Neural cell (in vitro differentiated cells): ENCODE measurements around the gene TRERF1.

ENCODE experiments used
- EP300 ChIP-seq: fragments of 450-650 bp; conservative IDR thresholded peaks from 2 replicates; pipeline ENCODE4 v1.6.1; 2014; ENCODE audit warnings: antibody characterized with exemption, mild to moderate bottlenecking, moderate library complexity; ENCODE audit not compliant: poor library complexity, severe bottlenecking
- EZH2 ChIP-seq: fragments of 200-600, 300-800 bp; shearing (Covaris generic), sonication (generic); IDR thresholded peaks from 2 replicates; pipeline ENCODE4 v1.6.1; 2014; ENCODE audit warnings: antibody characterized with exemption, low read length, borderline replicate concordance, mild to moderate bottlenecking; ENCODE audit not compliant: insufficient read depth, poor library complexity, severe bottlenecking
- MXI1 ChIP-seq: fragments of 450-650 bp; conservative IDR thresholded peaks from 2 replicates; pipeline ENCODE4 v1.6.1; 2014; ENCODE audit warnings: antibody characterized with exemption, mild to moderate bottlenecking; ENCODE audit not compliant: poor library complexity, severe bottlenecking
- POLR2AphosphoS5 ChIP-seq: IDR thresholded peaks from 2 replicates; pipeline ENCODE4 v1.6.1; 2012
- RAD21 ChIP-seq: fragments of 450-650 bp; conservative IDR thresholded peaks from 2 replicates; pipeline ENCODE4 v1.6.1; 2014; ENCODE audit warnings: antibody characterized with exemption, mild to moderate bottlenecking, moderate library complexity
- TAF1 ChIP-seq: IDR thresholded peaks from 2 replicates; pipeline ENCODE4 v1.6.1; 2012; ENCODE audit warnings: low read depth
- TF ChIP-seq, protein P1 (sequence below): fragments of 450-650 bp; IDR thresholded peaks from 2 replicates; pipeline ENCODE4 v1.5.1; 2014; ENCODE audit warnings: antibody characterized with exemption, mild to moderate bottlenecking, moderate library complexity; ENCODE audit not compliant: poor library complexity, severe bottlenecking
- TF ChIP-seq, protein P2 (sequence below): IDR thresholded peaks from 2 replicates; pipeline ENCODE4 v1.6.1; 2012; ENCODE audit warnings: borderline replicate concordance

DNA sequence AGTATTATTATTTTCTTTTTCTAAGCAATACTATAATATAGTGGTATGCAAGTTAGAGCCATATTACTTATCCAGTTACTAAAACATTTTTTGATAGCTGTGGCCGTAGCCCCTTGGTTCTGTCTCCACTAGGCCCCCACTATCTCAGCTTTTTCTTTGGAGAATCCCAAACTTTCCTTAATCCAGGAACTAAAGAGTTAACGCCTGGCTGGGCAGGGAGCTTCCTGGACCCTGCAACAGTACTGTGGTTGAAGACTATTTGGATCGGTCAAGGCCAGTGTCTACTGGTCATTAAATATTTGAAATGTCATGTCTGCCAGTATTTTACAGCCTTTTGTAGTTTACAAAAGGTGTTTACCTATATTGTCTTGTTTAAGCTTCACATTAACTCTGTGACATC lies 20.0 kb upstream of the TRERF1 start:
- TF ChIP-seq, protein P1, sequence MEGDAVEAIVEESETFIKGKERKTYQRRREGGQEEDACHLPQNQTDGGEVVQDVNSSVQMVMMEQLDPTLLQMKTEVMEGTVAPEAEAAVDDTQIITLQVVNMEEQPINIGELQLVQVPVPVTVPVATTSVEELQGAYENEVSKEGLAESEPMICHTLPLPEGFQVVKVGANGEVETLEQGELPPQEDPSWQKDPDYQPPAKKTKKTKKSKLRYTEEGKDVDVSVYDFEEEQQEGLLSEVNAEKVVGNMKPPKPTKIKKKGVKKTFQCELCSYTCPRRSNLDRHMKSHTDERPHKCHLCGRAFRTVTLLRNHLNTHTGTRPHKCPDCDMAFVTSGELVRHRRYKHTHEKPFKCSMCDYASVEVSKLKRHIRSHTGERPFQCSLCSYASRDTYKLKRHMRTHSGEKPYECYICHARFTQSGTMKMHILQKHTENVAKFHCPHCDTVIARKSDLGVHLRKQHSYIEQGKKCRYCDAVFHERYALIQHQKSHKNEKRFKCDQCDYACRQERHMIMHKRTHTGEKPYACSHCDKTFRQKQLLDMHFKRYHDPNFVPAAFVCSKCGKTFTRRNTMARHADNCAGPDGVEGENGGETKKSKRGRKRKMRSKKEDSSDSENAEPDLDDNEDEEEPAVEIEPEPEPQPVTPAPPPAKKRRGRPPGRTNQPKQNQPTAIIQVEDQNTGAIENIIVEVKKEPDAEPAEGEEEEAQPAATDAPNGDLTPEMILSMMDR: no peak
- TF ChIP-seq EP300 (no peak), EZH2 (no peak), TAF1 (no peak), RAD21 (no peak), MXI1 (no peak), POLR2AphosphoS5 (no peak)
- TF ChIP-seq, protein P2, sequence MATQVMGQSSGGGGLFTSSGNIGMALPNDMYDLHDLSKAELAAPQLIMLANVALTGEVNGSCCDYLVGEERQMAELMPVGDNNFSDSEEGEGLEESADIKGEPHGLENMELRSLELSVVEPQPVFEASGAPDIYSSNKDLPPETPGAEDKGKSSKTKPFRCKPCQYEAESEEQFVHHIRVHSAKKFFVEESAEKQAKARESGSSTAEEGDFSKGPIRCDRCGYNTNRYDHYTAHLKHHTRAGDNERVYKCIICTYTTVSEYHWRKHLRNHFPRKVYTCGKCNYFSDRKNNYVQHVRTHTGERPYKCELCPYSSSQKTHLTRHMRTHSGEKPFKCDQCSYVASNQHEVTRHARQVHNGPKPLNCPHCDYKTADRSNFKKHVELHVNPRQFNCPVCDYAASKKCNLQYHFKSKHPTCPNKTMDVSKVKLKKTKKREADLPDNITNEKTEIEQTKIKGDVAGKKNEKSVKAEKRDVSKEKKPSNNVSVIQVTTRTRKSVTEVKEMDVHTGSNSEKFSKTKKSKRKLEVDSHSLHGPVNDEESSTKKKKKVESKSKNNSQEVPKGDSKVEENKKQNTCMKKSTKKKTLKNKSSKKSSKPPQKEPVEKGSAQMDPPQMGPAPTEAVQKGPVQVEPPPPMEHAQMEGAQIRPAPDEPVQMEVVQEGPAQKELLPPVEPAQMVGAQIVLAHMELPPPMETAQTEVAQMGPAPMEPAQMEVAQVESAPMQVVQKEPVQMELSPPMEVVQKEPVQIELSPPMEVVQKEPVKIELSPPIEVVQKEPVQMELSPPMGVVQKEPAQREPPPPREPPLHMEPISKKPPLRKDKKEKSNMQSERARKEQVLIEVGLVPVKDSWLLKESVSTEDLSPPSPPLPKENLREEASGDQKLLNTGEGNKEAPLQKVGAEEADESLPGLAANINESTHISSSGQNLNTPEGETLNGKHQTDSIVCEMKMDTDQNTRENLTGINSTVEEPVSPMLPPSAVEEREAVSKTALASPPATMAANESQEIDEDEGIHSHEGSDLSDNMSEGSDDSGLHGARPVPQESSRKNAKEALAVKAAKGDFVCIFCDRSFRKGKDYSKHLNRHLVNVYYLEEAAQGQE: no peak
